NCI-H524 treated with DMSO at 0.1 percent for 48 hours (cell line): ENCODE results near the gene FAM83G.

ENCODE experiments used
- DNase-seq: peaks from one replicate; lab custom pipeline; 2025; lab: John Stamatoyannopoulos, UW

Gene FAM83G

GRCh38 chr17:18988546-18989173, 15.9 kb downstream of the FAM83G start:
- no peak for DNase-seq

GRCh38 chr17:18987862-18988545, 16.6 kb downstream of the FAM83G start:
- DNase-seq: no peak

- DNase-seq: no peak
These were observed 17.3 kb downstream of the FAM83G start for GRCh38 chr17:18987230-18987610.

- DNase-seq: no peak
These were observed 17.9 kb downstream of the FAM83G start for GRCh38 chr17:18986541-18987229.

- DNase-seq: no peak
These were observed 19.1 kb downstream of the FAM83G start for GRCh38 chr17:18985475-18985874.

GRCh38 chr17:18984273-18985114, 20.1 kb downstream of the FAM83G start:
- no peak for DNase-seq

- DNase-seq: no peak
These were observed 22.7 kb downstream of the FAM83G start for GRCh38 chr17:18981642-18982424.

GRCh38 chr17:18981335-18981641, 23.3 kb downstream of the FAM83G start:
- no peak for DNase-seq

- DNase-seq: no peak
These were observed 23.8 kb downstream of the FAM83G start for GRCh38 chr17:18980682-18981334.

- no peak for DNase-seq
These were observed 25.9 kb downstream of the FAM83G start for GRCh38 chr17:18978655-18979054.

GRCh38 chr17:18978050-18978449, 26.5 kb downstream of the FAM83G start:
- no peak for DNase-seq

GRCh38 chr17:18977646-18978045, 26.9 kb downstream of the FAM83G start:
- DNase-seq: no peak

- no peak for DNase-seq
These were observed 27.5 kb downstream of the FAM83G start for GRCh38 chr17:18977021-18977420.

- no peak for DNase-seq
These were observed 28.4 kb downstream of the FAM83G start for GRCh38 chr17:18976201-18976600.

GRCh38 chr17:18975597-18975996, 29.0 kb downstream of the FAM83G start:
- DNase-seq: no peak

GRCh38 chr17:18974407-18975149, 30.0 kb downstream of the FAM83G start:
- DNase-seq: no peak

- DNase-seq: no peak
These were observed 32.8 kb downstream of the FAM83G start for GRCh38 chr17:18971801-18972200.

- no peak for DNase-seq
These were observed 33.7 kb downstream of the FAM83G start for GRCh38 chr17:18970582-18971480.
